RWPE2 (cell line): Measurements from ENCODE around the gene CACNA1B.

Source experiments
- ATAC-seq: fragments of 200-7000 bp; cut with Tn5 transposase; 3 replicates; pipeline ENCODE4 v1.9.1; 2021; ENCODE audit warnings: low read depth
- DNase-seq: peaks from one replicate; pipeline ENCODE4 v3.0.0-alpha.2; 2020; ENCODE audit warnings: low spot score
- H3K27ac ChIP-seq: fragments of 450-650 bp; 2 replicates; pipeline ENCODE4 v1.5.1; 2017; ENCODE audit warnings: mild to moderate bottlenecking; ENCODE audit not compliant: poor library complexity, severe bottlenecking
- H3K27me3 ChIP-seq: fragments of 250-450 bp; sonication (Bioruptor Pico); 2 replicates; pipeline ENCODE4 v1.5.1; 2021; ENCODE audit warnings: mild to moderate bottlenecking, moderate library complexity; ENCODE audit not compliant: insufficient read depth, poor library complexity, severe bottlenecking
- H3K36me3 ChIP-seq: fragments of 250-450 bp; sonication (Bioruptor Pico); 2 replicates; pipeline ENCODE4 v1.5.1; 2020; ENCODE audit warnings: low read depth, mild to moderate bottlenecking, moderate library complexity
- H3K4me1 ChIP-seq: fragments of 250-450 bp; sonication (Bioruptor Pico); 2 replicates; pipeline ENCODE4 v1.5.1; 2021; ENCODE audit warnings: mild to moderate bottlenecking, moderate library complexity; ENCODE audit not compliant: insufficient read depth, poor library complexity, severe bottlenecking
- H3K4me3 ChIP-seq: fragments of 250-450 bp; sonication (Bioruptor Pico); 2 replicates; pipeline ENCODE4 v1.5.1; 2021; ENCODE audit warnings: mild to moderate bottlenecking, moderate library complexity; ENCODE audit not compliant: severe bottlenecking
- H3K9me3 ChIP-seq: fragments of 250-450 bp; sonication (Bioruptor Pico); 2 replicates; pipeline ENCODE4 v1.5.1; 2021; ENCODE audit warnings: mild to moderate bottlenecking, moderate library complexity; ENCODE audit not compliant: severe bottlenecking
- TF ChIP-seq, protein P1 (sequence below): fragments of 450-650 bp; IDR thresholded peaks from one replicate; pipeline ENCODE4 v1.5.1; 2017; ENCODE audit warnings: mild to moderate bottlenecking, moderate library complexity; ENCODE audit not compliant: poor library complexity, severe bottlenecking

The CACNA1B gene

DNA sequence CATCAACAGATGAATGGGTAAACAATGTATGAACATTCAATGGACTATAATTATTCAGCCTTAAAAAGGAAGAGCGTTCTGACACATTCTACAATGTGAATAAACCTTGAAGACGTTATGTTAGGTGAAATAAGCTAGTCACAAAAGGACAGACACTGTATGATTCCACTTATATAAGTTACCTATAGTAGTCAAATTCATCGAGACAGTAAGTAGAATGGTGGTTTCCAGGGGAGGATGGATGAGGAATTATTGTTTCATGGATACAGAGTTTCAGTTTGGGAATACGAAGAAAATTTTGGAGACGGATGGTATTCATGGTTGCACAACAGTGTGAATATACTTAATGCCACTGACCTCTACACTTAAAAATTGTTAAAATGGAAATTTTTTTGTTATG lies 216.4 kb downstream of the CACNA1B start:
- Histone ChIP-seq H3K27ac (no peak overlapping the region), H3K36me3 (no peaks in the 10 kb centered on the region)
- no peak for ATAC-seq

DNA sequence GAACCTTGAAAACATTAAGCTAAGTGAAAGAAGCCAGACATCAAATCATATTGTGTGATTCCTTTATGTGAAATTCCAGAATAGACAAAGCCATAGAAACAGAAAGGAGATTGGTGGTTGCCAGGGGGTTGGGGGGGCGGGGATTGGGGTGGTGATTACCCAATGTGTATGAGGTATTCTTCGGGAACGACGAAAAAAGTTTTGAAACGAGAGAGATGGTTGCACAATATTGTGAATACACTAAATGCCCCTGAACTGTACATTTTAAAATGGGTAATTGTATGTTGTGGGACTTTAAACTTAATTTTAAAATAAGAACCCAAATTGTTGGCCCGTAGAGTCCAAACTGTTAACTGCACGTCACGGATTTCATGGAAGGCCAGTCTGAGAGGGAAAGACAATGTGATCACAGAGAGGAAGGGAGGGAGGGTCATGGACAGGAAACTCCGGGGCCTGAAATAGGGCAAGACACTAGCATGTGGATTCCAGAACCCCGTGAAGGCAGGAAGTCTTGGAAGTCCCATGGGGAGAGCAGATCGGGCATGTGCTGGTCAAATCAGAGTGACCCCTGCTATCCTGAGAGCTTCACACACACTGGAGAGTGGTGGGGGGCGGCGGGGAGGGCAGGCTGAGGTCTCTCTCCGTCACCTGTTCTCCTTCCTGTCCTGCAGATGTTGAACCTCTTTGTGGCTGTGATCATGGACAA lies 218.4 kb downstream of the CACNA1B start:
- no peaks in the 10 kb centered on the region for H3K9me3 ChIP-seq
- no peak overlapping the region for H3K27ac ChIP-seq
- TF ChIP-seq, protein P1, sequence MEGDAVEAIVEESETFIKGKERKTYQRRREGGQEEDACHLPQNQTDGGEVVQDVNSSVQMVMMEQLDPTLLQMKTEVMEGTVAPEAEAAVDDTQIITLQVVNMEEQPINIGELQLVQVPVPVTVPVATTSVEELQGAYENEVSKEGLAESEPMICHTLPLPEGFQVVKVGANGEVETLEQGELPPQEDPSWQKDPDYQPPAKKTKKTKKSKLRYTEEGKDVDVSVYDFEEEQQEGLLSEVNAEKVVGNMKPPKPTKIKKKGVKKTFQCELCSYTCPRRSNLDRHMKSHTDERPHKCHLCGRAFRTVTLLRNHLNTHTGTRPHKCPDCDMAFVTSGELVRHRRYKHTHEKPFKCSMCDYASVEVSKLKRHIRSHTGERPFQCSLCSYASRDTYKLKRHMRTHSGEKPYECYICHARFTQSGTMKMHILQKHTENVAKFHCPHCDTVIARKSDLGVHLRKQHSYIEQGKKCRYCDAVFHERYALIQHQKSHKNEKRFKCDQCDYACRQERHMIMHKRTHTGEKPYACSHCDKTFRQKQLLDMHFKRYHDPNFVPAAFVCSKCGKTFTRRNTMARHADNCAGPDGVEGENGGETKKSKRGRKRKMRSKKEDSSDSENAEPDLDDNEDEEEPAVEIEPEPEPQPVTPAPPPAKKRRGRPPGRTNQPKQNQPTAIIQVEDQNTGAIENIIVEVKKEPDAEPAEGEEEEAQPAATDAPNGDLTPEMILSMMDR = no peak
- no peaks in the 10 kb centered on the region for H3K27me3 ChIP-seq
- H3K4me1 ChIP-seq = no peaks in the 10 kb centered on the region
- H3K36me3 ChIP-seq = no peaks in the 10 kb centered on the region
- ATAC-seq = no peak
- no peak for DNase-seq
- no peak overlapping the region for H3K4me3 ChIP-seq

More for the DNA sequence above, 216.4 kb downstream of the CACNA1B start:
- DNase-seq = no peak
- H3K4me3 ChIP-seq = no peak overlapping the region
- TF ChIP-seq, protein P1 = no peak
- no peaks in the 10 kb centered on the region for H3K4me1 ChIP-seq
- H3K27me3 ChIP-seq = no peaks in the 10 kb centered on the region
- no peaks in the 10 kb centered on the region for H3K9me3 ChIP-seq

DNA sequence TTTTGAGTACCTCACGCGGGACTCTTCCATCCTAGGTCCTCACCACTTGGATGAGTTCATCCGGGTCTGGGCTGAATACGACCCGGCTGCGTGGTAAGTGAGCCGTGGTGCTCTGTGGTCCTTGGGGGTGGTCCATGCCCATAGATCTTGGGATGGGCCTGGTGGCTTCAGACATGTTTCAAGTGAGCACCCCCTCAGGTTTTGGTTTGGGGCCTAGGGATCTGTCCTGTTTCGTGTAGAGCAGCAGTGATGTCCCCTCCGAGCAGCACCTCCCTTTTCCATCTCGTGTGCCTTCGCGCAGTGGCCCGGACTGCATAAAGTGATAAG lies 218.9 kb downstream of the CACNA1B start:
- no peak overlapping the region for H3K27ac ChIP-seq
- TF ChIP-seq, protein P1 = no peak
- H3K4me3 ChIP-seq = no peak overlapping the region
- H3K9me3 ChIP-seq = no peaks in the 10 kb centered on the region
- ATAC-seq = no peak
- H3K27me3 ChIP-seq = no peaks in the 10 kb centered on the region
- H3K36me3 ChIP-seq = no peaks in the 10 kb centered on the region
- no peak for DNase-seq
- no peaks in the 10 kb centered on the region for H3K4me1 ChIP-seq

DNA sequence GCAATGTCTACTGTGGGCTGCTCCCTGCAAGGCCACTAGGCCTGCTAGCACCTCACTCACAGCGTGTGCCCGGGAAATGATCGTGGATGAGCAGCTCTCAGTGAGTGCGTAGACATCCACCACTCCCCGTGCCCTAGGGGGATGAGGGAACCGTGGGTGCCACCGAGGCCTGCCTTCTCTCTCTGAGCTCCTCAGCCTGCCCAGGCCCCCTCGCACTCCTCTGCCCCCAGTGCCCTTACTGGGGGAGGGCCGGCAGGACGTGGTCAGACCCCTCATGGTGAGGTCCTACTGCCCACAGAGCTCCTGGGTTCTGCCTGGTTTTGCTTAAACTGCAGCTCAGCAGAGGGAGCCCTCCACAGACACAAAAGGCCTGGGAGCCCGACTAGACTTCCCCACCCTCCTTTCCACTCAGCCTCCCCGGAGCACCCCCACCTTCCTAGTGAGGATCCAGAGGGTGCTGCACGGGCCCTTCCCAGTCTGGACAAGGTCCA lies 220.0 kb downstream of the CACNA1B start:
- no peak overlapping the region for H3K4me3 ChIP-seq
- H3K9me3 ChIP-seq = no peaks in the 10 kb centered on the region
- H3K27me3 ChIP-seq = no peaks in the 10 kb centered on the region
- TF ChIP-seq, protein P1 = no peak
- no peak for ATAC-seq
- no peaks in the 10 kb centered on the region for H3K4me1 ChIP-seq
- H3K36me3 ChIP-seq = no peaks in the 10 kb centered on the region
- no peak for DNase-seq
- H3K27ac ChIP-seq = no peak overlapping the region
